IPS DF 6.9 (cell line): ENCODE data around the gene GRB7.
A peak's percentile ranks its signal among the peaks of the same experiment; 100 is the strongest.

Experiments
- DNase-seq: peaks from one replicate; pipeline ENCODE4 v3.0.0-alpha.2; 2013; ENCODE audit warnings: low read depth, low spot score
- H3K27ac ChIP-seq: one replicate; pipeline ENCODE4 v1.5.1; 2013; ENCODE audit warnings: low read length, control low read depth
- H3K27me3 ChIP-seq: 2 replicates; pipeline ENCODE4 v1.6.1; 2013; ENCODE audit warnings: mild to moderate bottlenecking, low read length; ENCODE audit not compliant: control insufficient read depth, insufficient read depth
- H3K36me3 ChIP-seq: 2 replicates; pipeline ENCODE4 v1.6.1; 2013; ENCODE audit warnings: low read length; ENCODE audit not compliant: control insufficient read depth, insufficient read depth
- H3K4me1 ChIP-seq: 2 replicates; pipeline ENCODE4 v1.6.1; 2013; ENCODE audit warnings: low read length; ENCODE audit not compliant: control insufficient read depth, insufficient read depth
- H3K4me3 ChIP-seq: 2 replicates; pipeline ENCODE4 v1.5.1; 2013; ENCODE audit warnings: mild to moderate bottlenecking, low read length
- H3K9me3 ChIP-seq: 2 replicates; pipeline ENCODE4 v1.6.1; 2013; ENCODE audit warnings: low read length, inconsistent platforms; ENCODE audit not compliant: control insufficient read depth, insufficient read depth
- WGBS: extraction: QIAGEN DNeasy Blood & Tissue Kit; methylation state at CpG from one replicate; pipeline ENCODE4 v1.1.7; 2013; ENCODE audit warnings: mixed read lengths, missing lambda C conversion rate; ENCODE audit not compliant: insufficient read length, insufficient coverage; 5-methylcytosine and 5-hydroxymethylcytosine counted together

GRB7 gene

GRCh38 chr17:39736319-39737165, 1.2 kb upstream of the GRB7 start:
- H3K27me3 ChIP-seq = no peaks in the 10 kb centered on the region
- no CpG with 5 or more reads among the region's 10 CpGs for WGBS
- peaks cover 12% of the 10 kb centered on the region for H3K4me1 ChIP-seq
- no peaks in the 10 kb centered on the region for H3K9me3 ChIP-seq
- DNase-seq = no peak
- no peak overlapping the region for H3K27ac ChIP-seq
- H3K4me3 ChIP-seq = no peak overlapping the region
- H3K36me3 ChIP-seq = no peaks in the 10 kb centered on the region

- WGBS = no CpG with 5 or more reads among the region's 13 CpGs
- no peaks in the 10 kb centered on the region for H3K27me3 ChIP-seq
- DNase-seq = no peak
- peak overlapping the region; percentile 62; the same call in 1 of the 2 replicates for H3K4me3 ChIP-seq
- no peaks in the 10 kb centered on the region for H3K9me3 ChIP-seq
- H3K27ac ChIP-seq = no peak overlapping the region
- peaks cover 12% of the 10 kb centered on the region for H3K4me1 ChIP-seq
- no peaks in the 10 kb centered on the region for H3K36me3 ChIP-seq
Measured at GRCh38 chr17:39737206-39737759, 455 bp upstream of the GRB7 start.

DNA sequence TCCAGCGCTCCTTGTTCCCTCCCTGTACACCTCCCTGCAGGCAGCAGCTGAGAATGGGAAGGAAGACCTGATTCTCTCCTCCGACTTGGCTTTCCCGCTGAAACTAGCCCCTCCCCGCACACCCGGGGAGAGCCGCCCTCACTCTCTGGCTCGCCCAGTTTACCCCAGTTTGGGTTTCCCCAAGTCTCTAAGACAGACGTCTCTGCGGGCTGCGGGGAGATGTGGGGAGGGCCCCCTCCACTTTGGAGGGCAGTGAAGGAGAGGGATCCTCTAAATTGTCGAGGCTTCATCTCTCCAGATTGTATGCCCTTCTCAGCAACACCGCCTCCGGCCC, 797 bp downstream of the GRB7 start:
- peak overlapping the region; percentile 62; the same call in 1 of the 2 replicates for H3K4me3 ChIP-seq
- no peak overlapping the region for H3K27ac ChIP-seq
- no peaks in the 10 kb centered on the region for H3K9me3 ChIP-seq
- H3K27me3 ChIP-seq = no peaks in the 10 kb centered on the region
- DNase-seq = no peak
- no CpG with 5 or more reads among the region's 13 CpGs for WGBS
- peaks cover 12% of the 10 kb centered on the region for H3K4me1 ChIP-seq
- peaks cover 7% of the 10 kb centered on the region for H3K36me3 ChIP-seq

DNA sequence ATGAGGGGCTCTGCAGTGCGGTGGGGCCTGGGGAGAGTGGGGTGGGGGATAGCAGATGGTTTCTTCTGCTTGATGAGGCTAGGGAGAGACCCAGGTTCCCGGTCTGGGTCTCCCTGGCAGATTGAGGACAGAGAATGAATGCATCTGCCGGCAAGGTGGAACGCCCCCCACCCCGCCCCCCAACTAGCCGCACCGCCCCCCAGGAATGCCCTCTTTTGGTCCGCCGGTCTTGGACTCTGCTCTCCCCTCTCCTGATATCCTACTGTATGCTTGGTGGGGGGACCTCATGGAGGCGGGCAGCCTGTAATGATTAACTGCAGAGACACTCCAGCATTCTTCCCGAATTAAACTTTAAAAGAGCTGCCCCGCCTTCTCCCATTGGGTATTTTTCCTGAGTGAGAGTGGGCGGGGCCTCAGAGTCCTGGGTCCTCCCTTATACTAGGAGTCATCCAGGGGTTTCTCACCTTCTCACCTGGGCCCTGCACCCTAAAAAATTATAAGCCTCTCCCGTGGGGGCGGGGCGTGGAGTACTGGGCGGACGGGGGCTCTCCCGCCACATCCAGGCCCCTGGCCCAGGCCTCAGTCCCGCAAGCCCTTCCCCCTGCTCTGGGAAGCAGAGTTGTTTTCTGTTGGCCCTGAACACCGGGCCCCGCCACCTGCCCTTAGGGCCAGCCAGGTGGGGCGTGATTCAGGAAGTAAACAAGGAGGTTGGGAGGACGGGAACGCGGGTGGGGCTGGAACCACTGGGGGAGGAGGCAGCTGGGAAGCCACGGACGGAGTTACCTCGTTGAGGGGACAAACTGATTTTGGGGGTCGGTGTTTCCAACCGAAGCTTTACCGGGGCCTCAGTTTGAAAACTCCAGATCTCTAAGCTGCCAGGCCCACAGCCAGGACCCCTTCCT, 1.5 kb downstream of the GRB7 start:
- Histone ChIP-seq H3K27ac (no peak overlapping the region), H3K36me3 (peaks cover 9% of the 10 kb centered on the region), H3K4me3 (peak overlapping the region; percentile 62; the same call in 1 of the 2 replicates), H3K9me3 (no peaks in the 10 kb centered on the region), H3K4me1 (peaks cover 12% of the 10 kb centered on the region), H3K27me3 (no peaks in the 10 kb centered on the region)
- WGBS = no CpG with 5 or more reads among the region's 32 CpGs
- no peak for DNase-seq

DNA sequence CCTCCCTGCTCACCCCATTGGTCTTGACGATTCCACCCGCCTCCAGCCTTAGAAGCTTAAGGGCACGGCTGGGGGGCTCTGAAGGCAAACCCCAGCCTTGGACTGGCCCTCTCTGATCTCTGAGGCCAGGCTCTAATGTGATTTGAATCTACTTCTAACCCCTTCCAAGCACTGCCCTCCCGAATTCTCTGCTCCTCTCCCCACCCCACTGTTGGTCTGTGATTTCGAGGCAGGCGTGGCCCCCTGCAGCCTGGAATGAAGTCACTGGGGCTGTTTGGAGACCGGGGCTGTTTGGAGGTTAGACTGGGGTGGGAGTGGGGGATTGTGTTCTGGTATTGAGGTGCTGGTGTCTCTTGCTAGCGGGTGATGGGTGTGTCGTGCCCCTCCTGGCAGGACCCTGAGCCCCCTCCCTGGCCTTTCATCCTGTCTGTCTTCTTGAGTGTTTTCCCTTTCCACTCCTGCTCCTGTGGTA, 2.2 kb downstream of the GRB7 start:
- WGBS = no CpG with 5 or more reads among the region's 9 CpGs
- Histone ChIP-seq H3K9me3 (no peaks in the 10 kb centered on the region), H3K4me1 (peaks cover 12% of the 10 kb centered on the region), H3K36me3 (peaks cover 15% of the 10 kb centered on the region), H3K27ac (no peak overlapping the region), H3K4me3 (peak overlapping the region; percentile 19; the same call in 1 of the 2 replicates), H3K27me3 (no peaks in the 10 kb centered on the region)
- no peak for DNase-seq

DNA sequence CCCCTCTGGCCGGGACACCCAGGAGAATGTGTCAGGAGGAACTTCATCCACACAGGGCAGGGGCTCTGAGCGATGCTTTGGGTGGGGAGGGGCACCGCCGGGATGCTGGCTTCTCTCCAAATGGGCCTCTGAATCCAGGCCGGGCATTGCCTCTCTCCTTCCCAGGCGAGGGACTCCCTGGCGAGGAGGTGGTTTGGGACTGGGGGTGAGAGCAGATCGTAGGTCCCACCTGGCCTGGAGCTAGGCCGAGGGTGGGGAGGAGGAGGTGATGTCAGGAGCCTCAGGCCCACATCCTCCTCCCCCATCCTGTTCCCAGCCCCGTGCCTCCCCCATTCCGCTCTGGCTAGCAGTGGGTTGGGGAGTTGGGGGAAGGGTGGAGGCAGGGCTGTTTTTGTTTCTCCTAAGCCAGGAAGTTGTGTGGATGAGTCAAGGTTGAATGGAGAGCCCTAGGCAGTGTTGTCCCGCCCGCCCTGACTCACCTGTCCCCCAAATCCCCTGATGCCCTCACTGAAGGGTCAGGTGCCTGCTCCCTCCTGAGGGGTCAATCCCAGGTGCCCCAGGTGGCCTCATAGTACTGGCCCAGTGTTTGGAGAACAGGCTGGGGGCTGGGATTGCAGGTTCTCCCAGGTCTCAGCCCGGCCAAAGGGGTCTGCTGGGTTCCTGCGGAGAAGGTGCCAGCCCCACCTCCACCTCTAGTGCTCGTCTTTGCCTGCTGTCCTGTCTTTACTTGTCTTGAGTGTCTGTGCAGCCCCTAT, 2.8 kb downstream of the GRB7 start:
- H3K9me3 ChIP-seq = no peaks in the 10 kb centered on the region
- peaks cover 12% of the 10 kb centered on the region for H3K4me1 ChIP-seq
- H3K27ac ChIP-seq = peak overlapping the region; percentile 13
- peak overlapping the region; percentile 19; the same call in 1 of the 2 replicates for H3K4me3 ChIP-seq
- H3K36me3 ChIP-seq = peaks cover 21% of the 10 kb centered on the region
- H3K27me3 ChIP-seq = no peaks in the 10 kb centered on the region
- no peak for DNase-seq
- no CpG with 5 or more reads among the region's 16 CpGs for WGBS

DNA sequence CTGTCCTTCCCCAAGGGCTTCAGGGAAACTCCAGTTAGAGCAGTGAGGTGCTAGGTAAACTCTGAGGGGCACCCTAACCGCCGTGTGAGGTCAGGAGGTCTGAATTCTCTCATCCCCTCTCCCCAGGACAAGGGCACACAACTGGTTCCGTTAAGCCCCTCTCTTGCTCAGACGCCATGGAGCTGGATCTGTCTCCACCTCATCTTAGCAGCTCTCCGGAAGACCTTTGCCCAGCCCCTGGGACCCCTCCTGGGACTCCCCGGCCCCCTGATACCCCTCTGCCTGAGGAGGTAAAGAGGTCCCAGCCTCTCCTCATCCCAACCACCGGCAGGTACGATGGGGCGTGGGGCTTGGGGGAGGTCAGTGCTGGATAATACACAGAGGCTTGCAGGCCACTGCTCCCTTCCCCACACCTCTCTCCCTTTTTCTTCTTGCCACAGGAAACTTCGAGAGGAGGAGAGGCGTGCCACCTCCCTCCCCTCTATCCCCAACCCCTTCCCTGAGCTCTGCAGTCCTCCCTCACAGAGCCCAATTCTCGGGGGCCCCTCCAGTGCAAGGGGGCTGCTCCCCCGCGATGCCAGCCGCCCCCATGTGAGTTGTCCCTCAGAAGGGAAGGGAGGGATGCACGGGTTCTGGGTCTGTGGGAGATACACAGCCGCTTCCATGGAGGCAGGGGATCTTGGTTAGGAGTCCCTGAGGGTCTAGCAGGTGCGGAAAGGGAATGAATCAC, 4.6 kb downstream of the GRB7 start:
- H3K27ac ChIP-seq = no peak overlapping the region
- H3K36me3 ChIP-seq = peaks cover 25% of the 10 kb centered on the region
- no peak for DNase-seq
- H3K4me1 ChIP-seq = peaks cover 12% of the 10 kb centered on the region
- no peaks in the 10 kb centered on the region for H3K9me3 ChIP-seq
- no peaks in the 10 kb centered on the region for H3K27me3 ChIP-seq
- WGBS = no CpG with 5 or more reads among the region's 18 CpGs
- no peak overlapping the region for H3K4me3 ChIP-seq

GRCh38 chr17:39742856-39743436, 5.2 kb downstream of the GRB7 start:
- H3K4me1 ChIP-seq = peaks cover 10% of the 10 kb centered on the region
- H3K27me3 ChIP-seq = no peaks in the 10 kb centered on the region
- no peak for DNase-seq
- H3K4me3 ChIP-seq = no peak overlapping the region
- WGBS = no CpG with 5 or more reads among the region's 21 CpGs
- peaks cover 25% of the 10 kb centered on the region for H3K36me3 ChIP-seq
- no peak overlapping the region for H3K27ac ChIP-seq
- H3K9me3 ChIP-seq = no peaks in the 10 kb centered on the region

GRCh38 chr17:39744075-39744835, 6.5 kb downstream of the GRB7 start:
- Histone ChIP-seq H3K36me3 (peaks cover 25% of the 10 kb centered on the region), H3K4me3 (no peak overlapping the region), H3K4me1 (peaks cover 10% of the 10 kb centered on the region), H3K27me3 (no peaks in the 10 kb centered on the region), H3K27ac (no peak overlapping the region), H3K9me3 (no peaks in the 10 kb centered on the region)
- no CpG with 5 or more reads among the region's 16 CpGs for WGBS
- DNase-seq = no peak
